ENCODE measurements around the gene PLG.

DNA sequence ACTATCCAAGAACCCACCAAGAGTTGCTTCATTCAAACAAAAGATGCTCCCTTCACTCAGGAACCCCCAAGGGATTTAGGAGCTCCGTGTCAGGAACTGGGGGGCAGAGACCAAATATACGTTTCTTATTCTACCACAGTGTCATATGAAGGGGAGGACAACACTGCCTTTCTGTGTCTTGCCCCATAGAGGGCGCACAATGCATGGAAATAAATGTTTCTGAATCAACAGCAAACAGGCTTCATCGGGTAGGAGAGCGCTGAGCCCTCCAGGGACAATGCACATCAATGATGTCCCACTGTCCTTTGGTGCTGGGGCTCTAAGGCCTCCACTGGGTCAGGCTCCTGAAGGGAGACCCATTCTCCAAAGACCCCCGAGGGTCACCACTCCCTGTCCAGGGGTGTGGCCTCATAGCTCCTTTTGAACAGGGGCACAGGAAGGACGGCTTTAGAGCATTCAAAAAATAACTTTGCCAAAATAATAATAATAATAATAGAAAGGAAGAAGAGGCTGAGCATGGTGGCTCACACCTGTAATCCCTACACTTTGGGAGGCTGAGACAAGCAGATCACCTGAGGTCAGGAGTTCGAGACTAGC is 31.1 kb downstream of the PLG start:
- TF ChIP-seq, protein P1, sequence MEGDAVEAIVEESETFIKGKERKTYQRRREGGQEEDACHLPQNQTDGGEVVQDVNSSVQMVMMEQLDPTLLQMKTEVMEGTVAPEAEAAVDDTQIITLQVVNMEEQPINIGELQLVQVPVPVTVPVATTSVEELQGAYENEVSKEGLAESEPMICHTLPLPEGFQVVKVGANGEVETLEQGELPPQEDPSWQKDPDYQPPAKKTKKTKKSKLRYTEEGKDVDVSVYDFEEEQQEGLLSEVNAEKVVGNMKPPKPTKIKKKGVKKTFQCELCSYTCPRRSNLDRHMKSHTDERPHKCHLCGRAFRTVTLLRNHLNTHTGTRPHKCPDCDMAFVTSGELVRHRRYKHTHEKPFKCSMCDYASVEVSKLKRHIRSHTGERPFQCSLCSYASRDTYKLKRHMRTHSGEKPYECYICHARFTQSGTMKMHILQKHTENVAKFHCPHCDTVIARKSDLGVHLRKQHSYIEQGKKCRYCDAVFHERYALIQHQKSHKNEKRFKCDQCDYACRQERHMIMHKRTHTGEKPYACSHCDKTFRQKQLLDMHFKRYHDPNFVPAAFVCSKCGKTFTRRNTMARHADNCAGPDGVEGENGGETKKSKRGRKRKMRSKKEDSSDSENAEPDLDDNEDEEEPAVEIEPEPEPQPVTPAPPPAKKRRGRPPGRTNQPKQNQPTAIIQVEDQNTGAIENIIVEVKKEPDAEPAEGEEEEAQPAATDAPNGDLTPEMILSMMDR (IDR thresholded peaks at IDR 0.05): peak; percentile 40 to 47 (median 44)
- TF ChIP-seq POLR2AphosphoS5 (IDR thresholded peaks at IDR 0.05; ENCODE audit: insufficient read depth in 1 of 2, low read depth in 1 of 2): no peak
